Measurements from ENCODE around the gene FUT4. TPM values are rescaled to one million over a fixed set of nuclear protein-coding genes. Genes with fewer than 3 reads are reported as not detected.

The FUT4 gene
- total and polyA plus RNA-seq, 7 donors = 3.5 to 9.1 (median 6.4) TPM

DNA sequence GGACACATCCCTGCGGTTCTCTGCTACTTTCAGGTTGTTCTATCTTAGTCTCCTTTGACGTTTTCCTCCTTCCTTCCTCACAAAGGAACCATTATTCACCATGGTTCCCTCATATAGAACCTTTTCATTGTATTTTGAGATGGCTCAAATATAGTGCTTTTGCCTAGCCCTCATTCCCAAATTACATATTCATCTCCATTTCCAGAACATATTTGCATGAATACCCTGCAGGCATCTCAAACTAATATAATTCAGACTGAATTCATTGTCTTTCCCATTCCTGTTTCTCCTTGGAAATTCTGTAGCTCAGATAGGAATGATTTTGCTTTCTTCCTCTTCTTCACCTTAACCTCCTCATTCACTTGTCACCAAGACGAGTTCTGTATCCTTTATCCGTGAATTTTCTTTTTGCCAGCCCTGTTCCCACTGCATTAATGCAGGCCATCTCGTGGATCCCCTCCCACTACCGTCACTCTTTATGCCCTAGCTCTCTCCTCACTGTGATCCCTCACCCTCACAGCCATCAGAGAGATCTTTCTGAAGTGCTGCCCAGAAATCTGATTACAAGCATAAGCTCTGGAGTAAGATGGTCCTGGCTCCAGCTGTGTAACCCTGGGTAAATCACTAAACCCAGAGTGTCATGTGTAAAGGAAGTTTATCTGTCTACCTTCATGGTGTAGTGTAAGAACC lies 46.8 kb downstream of the FUT4 start:
- Histone ChIP-seq H3K9me3 (no peaks in the 10 kb centered on the region), H3K4me1 (no peaks in the 10 kb centered on the region), H3K27ac (no peak overlapping the region), H3K4me3 (no peak overlapping the region), H3K36me3 (peaks cover 0 to 25% (median 3%) of the 10 kb centered on the region in 4 donors), H3K27me3 (no peaks in the 10 kb centered on the region)
- TF ChIP-seq POLR2A (IDR thresholded peaks at IDR 0.05) (no peak), EP300 (IDR thresholded peaks at IDR 0.05) (no peak), POLR2AphosphoS5 (IDR thresholded peaks at IDR 0.05) (no peak)
- TF ChIP-seq, protein P1, sequence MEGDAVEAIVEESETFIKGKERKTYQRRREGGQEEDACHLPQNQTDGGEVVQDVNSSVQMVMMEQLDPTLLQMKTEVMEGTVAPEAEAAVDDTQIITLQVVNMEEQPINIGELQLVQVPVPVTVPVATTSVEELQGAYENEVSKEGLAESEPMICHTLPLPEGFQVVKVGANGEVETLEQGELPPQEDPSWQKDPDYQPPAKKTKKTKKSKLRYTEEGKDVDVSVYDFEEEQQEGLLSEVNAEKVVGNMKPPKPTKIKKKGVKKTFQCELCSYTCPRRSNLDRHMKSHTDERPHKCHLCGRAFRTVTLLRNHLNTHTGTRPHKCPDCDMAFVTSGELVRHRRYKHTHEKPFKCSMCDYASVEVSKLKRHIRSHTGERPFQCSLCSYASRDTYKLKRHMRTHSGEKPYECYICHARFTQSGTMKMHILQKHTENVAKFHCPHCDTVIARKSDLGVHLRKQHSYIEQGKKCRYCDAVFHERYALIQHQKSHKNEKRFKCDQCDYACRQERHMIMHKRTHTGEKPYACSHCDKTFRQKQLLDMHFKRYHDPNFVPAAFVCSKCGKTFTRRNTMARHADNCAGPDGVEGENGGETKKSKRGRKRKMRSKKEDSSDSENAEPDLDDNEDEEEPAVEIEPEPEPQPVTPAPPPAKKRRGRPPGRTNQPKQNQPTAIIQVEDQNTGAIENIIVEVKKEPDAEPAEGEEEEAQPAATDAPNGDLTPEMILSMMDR (IDR thresholded peaks at IDR 0.05) = no peak
- WGBS, 2 donors = 82 to 83% methylated on average over 6 of the region's 6 CpGs
- intact Hi-C loops (cut with DNase I) = no loop called here
- DNase-seq = no peak

DNA sequence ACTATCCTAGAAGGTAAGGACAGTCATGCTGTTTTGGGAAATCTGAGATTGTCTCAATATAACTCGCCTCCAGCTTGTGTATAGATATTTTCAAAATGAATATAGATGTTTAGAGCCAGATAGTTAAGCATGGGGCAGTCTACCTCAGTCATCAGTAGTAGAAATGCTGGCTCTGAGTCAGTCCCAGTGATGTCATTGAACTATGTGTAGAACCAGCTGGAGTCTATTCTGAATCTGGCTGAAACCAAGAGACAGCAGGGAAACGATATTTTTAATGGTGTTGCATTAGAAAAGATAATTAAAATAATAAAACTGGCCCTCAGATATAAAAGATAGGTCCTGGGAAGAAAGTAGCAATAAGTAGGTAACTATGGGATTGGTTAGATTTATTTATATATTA lies 49.3 kb downstream of the FUT4 start:
- Histone ChIP-seq H3K4me3 (no peak overlapping the region), H3K9me3 (no peaks in the 10 kb centered on the region), H3K36me3 (peaks cover 0 to 26% (median 3%) of the 10 kb centered on the region in 4 donors), H3K27me3 (no peaks in the 10 kb centered on the region), H3K27ac (no peak overlapping the region), H3K4me1 (no peaks in the 10 kb centered on the region)
- DNase-seq = no peak
- 74 to 85% methylated on average over 2 of the region's 2 CpGs for WGBS, 2 donors
- intact Hi-C loops (cut with DNase I) = no loop called here
- TF ChIP-seq POLR2A (IDR thresholded peaks at IDR 0.05) (no peak), POLR2AphosphoS5 (IDR thresholded peaks at IDR 0.05) (no peak), EP300 (IDR thresholded peaks at IDR 0.05) (no peak)
- TF ChIP-seq, protein P1 (IDR thresholded peaks at IDR 0.05) = no peak

DNA sequence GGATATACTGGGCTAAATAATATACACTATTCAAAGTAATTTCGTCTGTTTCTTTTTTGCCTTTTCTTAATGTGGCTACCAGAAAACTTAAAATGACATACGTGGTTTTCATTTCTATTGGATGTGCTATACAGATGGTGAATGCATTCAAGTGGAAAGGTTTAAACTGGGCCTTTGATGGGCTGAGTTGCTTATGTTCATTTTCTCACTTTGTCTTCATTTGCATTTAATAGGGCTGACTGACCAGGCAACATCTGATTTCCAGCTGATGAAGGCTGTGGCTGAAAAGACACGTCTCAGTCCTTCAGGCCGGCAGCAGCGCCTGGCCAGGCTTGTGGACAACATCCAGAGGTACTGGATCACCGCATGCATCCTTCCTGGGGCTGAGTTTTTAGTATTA lies 51.4 kb downstream of the FUT4 start:
- no peak overlapping the region for H3K4me3 ChIP-seq
- peaks cover 0 to 11% (median 0%) of the 10 kb centered on the region in 4 donors for H3K36me3 ChIP-seq
- no peak overlapping the region for H3K27ac ChIP-seq
- no peaks in the 10 kb centered on the region for H3K9me3 ChIP-seq
- WGBS, 2 donors = 82 to 94% methylated on average over 6 of the region's 6 CpGs
- H3K4me1 ChIP-seq = no peaks in the 10 kb centered on the region
- TF ChIP-seq EP300 (IDR thresholded peaks at IDR 0.05) (no peak), POLR2A (IDR thresholded peaks at IDR 0.05) (no peak), POLR2AphosphoS5 (IDR thresholded peaks at IDR 0.05) (no peak)
- TF ChIP-seq, protein P1 (IDR thresholded peaks at IDR 0.05) = no peak
- DNase-seq = no peak
- intact Hi-C loops (cut with DNase I) = no loop called here
- no peaks in the 10 kb centered on the region for H3K27me3 ChIP-seq

DNA sequence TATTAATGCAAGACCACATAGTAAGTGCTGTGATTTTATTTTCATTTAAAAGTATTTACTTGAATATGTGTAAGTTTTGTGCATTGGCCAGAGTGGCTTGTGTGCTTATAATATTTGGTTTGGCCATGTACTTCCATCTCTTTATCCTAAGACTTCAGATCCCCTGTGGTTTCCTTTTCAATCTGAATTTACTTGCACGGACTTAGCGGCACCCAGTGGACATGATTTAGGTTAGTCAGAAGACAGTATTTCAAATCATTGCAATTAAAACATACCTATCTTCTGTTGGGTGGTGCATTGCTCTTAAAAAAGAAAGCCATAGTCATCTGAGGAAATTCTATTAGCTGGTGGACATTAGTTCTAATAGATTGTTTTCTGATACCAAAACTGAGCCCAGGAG lies 54.2 kb downstream of the FUT4 start:
- Histone ChIP-seq H3K4me3 (no peak overlapping the region), H3K9me3 (no peaks in the 10 kb centered on the region), H3K27me3 (no peaks in the 10 kb centered on the region), H3K27ac (no peak overlapping the region), H3K4me1 (no peaks in the 10 kb centered on the region), H3K36me3 (peaks cover 0 to 11% (median 0%) of the 10 kb centered on the region in 4 donors)
- intact Hi-C loops (cut with DNase I) = no loop called here
- TF ChIP-seq POLR2AphosphoS5 (IDR thresholded peaks at IDR 0.05) = no peak
- TF ChIP-seq, protein P1 (IDR thresholded peaks at IDR 0.05) = no peak
- no peak for TF ChIP-seq POLR2A (IDR thresholded peaks at IDR 0.05)
- no peak for TF ChIP-seq EP300 (IDR thresholded peaks at IDR 0.05)
- DNase-seq = no peak
- WGBS, 2 donors = 44 to 54% methylated on average over 2 of the region's 2 CpGs

Other genes with a start within 250 kb of the FUT4 start
- gene IZUMO1R, start 239.3 kb upstream of the FUT4 start, total RNA-seq = not detected
- not detected for gene IZUMO1R, start 239.3 kb upstream of the FUT4 start, polyA plus RNA-seq
- under 1 TPM; 0.36 to 0.55 (median 0.45) TPM for gene GPR83, start 142.5 kb upstream of the FUT4 start, total RNA-seq
- under 1 TPM in 1 of 3 donors, not detected in 2; 0.10 TPM for gene GPR83, start 142.5 kb upstream of the FUT4 start, polyA plus RNA-seq
- gene MRE11, start 50.1 kb upstream of the FUT4 start, total RNA-seq = 10 to 100 TPM; 12.5 to 26.6 (median 16.3) TPM
- gene MRE11, start 50.1 kb upstream of the FUT4 start, polyA plus RNA-seq = 1 to 10 TPM; 2.4 to 6.7 (median 2.8) TPM
- gene ANKRD49, start 49.9 kb upstream of the FUT4 start, total RNA-seq = 10 to 100 TPM; 19.3 to 27.7 (median 23.4) TPM
- 10 to 100 TPM; 14.6 to 15.3 (median 15.0) TPM for gene ANKRD49, start 49.9 kb upstream of the FUT4 start, polyA plus RNA-seq
- not detected for gene C11orf97, start 31.5 kb upstream of the FUT4 start, total RNA-seq
- gene C11orf97, start 31.5 kb upstream of the FUT4 start, polyA plus RNA-seq = not detected
- gene PIWIL4, start 23.4 kb downstream of the FUT4 start, total RNA-seq = 1 to 10 TPM; 3.5 to 8.1 (median 4.6) TPM
- gene PIWIL4, start 23.4 kb downstream of the FUT4 start, polyA plus RNA-seq = 1 to 10 TPM; 3.5 to 5.4 (median 3.9) TPM
- gene AMOTL1, start 224.4 kb downstream of the FUT4 start, total RNA-seq = 100 to 1,000 TPM in 3 of 4 donors, 10 to 100 TPM in 1; 96.3 to 161 (median 115) TPM
- gene AMOTL1, start 224.4 kb downstream of the FUT4 start, polyA plus RNA-seq = 1 to 10 TPM in 2 of 3 donors, under 1 TPM in 1; 0.69 to 7.9 (median 1.8) TPM

Measured in sigmoid colon (tissue), 7 donors.